GM12878 (cell line): ENCODE results near the gene SLC4A2. TPM values are rescaled to one million over a fixed set of nuclear protein-coding genes. Genes with fewer than 3 reads are reported as not detected.

Source experiments
- ATAC-seq: fragments of 200-7000 bp; cut with Tn5 transposase; 3 replicates; pipeline ENCODE4 v1.9.1; 2020; ENCODE audit warnings: mild to moderate bottlenecking, moderate library complexity
- BruUV-seq: library from RNA; stranded (reverse); fragments of 400-500 nt; replicated peaks from 2 replicates; lab custom pipeline; 2021; lab: Mats Ljungman, UMichigan
- CTCF ChIA-PET: fragments of 300-600 bp; sonication (Branson Sonifier 250); formaldehyde crosslinking; extraction: SDS; loops from one replicate; lab custom pipeline; 2021; ENCODE audit warnings: inconsistent platforms; lab: Yijun Ruan, JAX
- POLR2A ChIA-PET: fragments of 350-600 bp; formaldehyde crosslinking; extraction: SDS; loops from one replicate; lab custom pipeline; 2021; ENCODE audit warnings: inconsistent platforms; lab: Charles Lee
- RAD21 ChIA-PET: fragments of 300-600 bp; sonication (Branson Sonifier 250); formaldehyde crosslinking; loops from one replicate; lab custom pipeline; 2023; ENCODE audit warnings: antibody characterized with exemption; ENCODE audit not compliant: unreplicated experiment; lab: Charles Lee
- SMC1A ChIA-PET: fragments of 300-600 bp; sonication (Branson Sonifier 250); formaldehyde crosslinking; loops from one replicate; lab custom pipeline; 2023; ENCODE audit not compliant: unreplicated experiment, uncharacterized antibody; lab: Charles Lee
- DNase-seq: peaks from one replicate; pipeline ENCODE4 v3.0.0-alpha.2; 2011; ENCODE audit warnings: low read depth, low spot score
- FAIRE-seq: peaks from 3 replicates; lab custom pipeline; 2011; peaks lifted over from hg19 to GRCh38; lab: Jason Lieb, UNC
- H2AFZ ChIP-seq: 2 replicates; pipeline ENCODE4 v1.6.0; 2011; ENCODE audit warnings: low read depth, low read length, control low read depth; ENCODE audit not compliant: control insufficient read depth
- H3K27ac ChIP-seq: 2 replicates; pipeline ENCODE4 v1.5.1; 2011; ENCODE audit warnings: control low read depth; ENCODE audit not compliant: control insufficient read depth, insufficient read depth
- H3K27me3 ChIP-seq, 2 experiments: replicated peaks in 1 of 2; 2 replicates each; pipeline versions ENCODE4 v1.6.0 to v1.6.1; 2011; ENCODE audit warnings: low read length in 1 of 2; ENCODE audit not compliant: control insufficient read depth in 2 of 2, insufficient read depth in 2 of 2
- H3K36me3 ChIP-seq, 2 experiments: 2 replicates each; pipeline ENCODE4 v1.5.1; 2011; ENCODE audit warnings: low read length in 1 of 2; ENCODE audit not compliant: control insufficient read depth in 2 of 2, insufficient read depth in 2 of 2
- H3K4me1 ChIP-seq: 2 replicates; pipeline ENCODE4 v1.6.1; 2011; ENCODE audit warnings: mild to moderate bottlenecking, low read length, moderate library complexity, mixed read lengths; ENCODE audit not compliant: control insufficient read depth, insufficient read depth
- H3K4me2 ChIP-seq: 2 replicates; pipeline ENCODE4 v1.6.0; 2011; ENCODE audit warnings: control low read depth; ENCODE audit not compliant: control insufficient read depth, insufficient read depth
- H3K4me3 ChIP-seq: fragments of 200-600 bp; sonication (generic); 2 replicates; pipeline ENCODE4 v1.5.1; 2016
- H3K79me2 ChIP-seq: 2 replicates; pipeline ENCODE4 v1.6.0; 2011; ENCODE audit warnings: low read length; ENCODE audit not compliant: control insufficient read depth, insufficient read depth
- H3K9ac ChIP-seq: 2 replicates; pipeline ENCODE4 v1.8.0; 2011; ENCODE audit warnings: low read length, control low read depth, mixed read lengths; ENCODE audit not compliant: control insufficient read depth, insufficient read depth
- H3K9me3 ChIP-seq: replicated peaks from 3 replicates; pipeline ENCODE4 v1.5.1; 2011; ENCODE audit warnings: mild to moderate bottlenecking, low read length; ENCODE audit not compliant: control insufficient read depth, insufficient read depth
- H4K20me1 ChIP-seq: 2 replicates; pipeline ENCODE4 v1.6.0; 2011; ENCODE audit not compliant: control insufficient read depth, insufficient read depth
- BHLHE40 ChIP-seq, 2 experiments: fragments of 450-650 bp in 1 of 2; IDR thresholded peaks; 2 replicates each; pipeline ENCODE4 v1.6.1; 2011 to 2017; ENCODE audit warnings: low read depth in 2 of 2, borderline replicate concordance in 1 of 2, improper control_type of control experiment in 1 of 2, low read length in 1 of 2, mild to moderate bottlenecking in 1 of 2
- CREB1 ChIP-seq: IDR thresholded peaks from 2 replicates; pipeline ENCODE4 v1.6.1; 2012; ENCODE audit warnings: low read depth, mild to moderate bottlenecking, inconsistent platforms
- KLF5 ChIP-seq: fragments of 450-650 bp; IDR thresholded peaks from 2 replicates; pipeline ENCODE4 v1.6.1; 2014; ENCODE audit warnings: mild to moderate bottlenecking; ENCODE audit not compliant: partially characterized antibody
- MLLT1 ChIP-seq: fragments of 450-650 bp; IDR thresholded peaks from 2 replicates; pipeline ENCODE4 v1.6.1; 2016; ENCODE audit warnings: mild to moderate bottlenecking
- RELA ChIP-seq: fragments of 450-650 bp; IDR thresholded peaks from 2 replicates; pipeline ENCODE4 v1.8.0; 2014; ENCODE audit warnings: borderline replicate concordance; ENCODE audit not compliant: partially characterized antibody
- SMAD5 ChIP-seq: IDR thresholded peaks from 2 replicates; pipeline ENCODE4 v1.6.1; 2016; ENCODE audit warnings: antibody characterized with exemption, low read depth
- SPI1 ChIP-seq: IDR thresholded peaks from 2 replicates; pipeline ENCODE4 v1.6.1; 2011; ENCODE audit warnings: low read depth, mild to moderate bottlenecking, low read length, moderate library complexity, borderline replicate concordance; ENCODE audit not compliant: insufficient read depth
- WGBS: methylation state at CpG from one replicate; pipeline ENCODE4 v1.1.6; 2016; ENCODE audit warnings: low lambda C conversion rate; ENCODE audit not compliant: insufficient replicate concordance, insufficient coverage; ENCODE audit errors: missing lambda C conversion rate; 5-methylcytosine and 5-hydroxymethylcytosine counted together
- in situ Hi-C: fragments of 300-500 bp; cut with MboI; formaldehyde crosslinking; loops from 9 replicates; pipeline ENCODE4 v1.14.3; 2018; ENCODE audit warnings: mixed read lengths
- intact Hi-C: fragments of 100-400 bp; cut with micrococcal nuclease; formaldehyde crosslinking; loops from one replicate; pipeline ENCODE4 v1.14.2; 2022; ENCODE audit not compliant: unreplicated experiment
- polyA plus RNA-seq, 11 experiments: library from polyadenylated mRNA; depleted of rRNA in 4 of 11; unstranded in 6 of 11; stranded (reverse) in 5 of 11; fragments of >200 nt; fragmentation: Nextera tagmentation in 4 of 11; fragmentation: Illumina TruSeq in 1 of 11; extraction: Ambion mirVana in 4 of 11; extraction: Trizol in 1 of 11; gene quantifications; 1 replicate in 1 of 11; 2 replicates in 10 of 11; pipeline versions ENCODE4 v1.2.1 to v1.2.3, GENCODE V29; 2011 to 2016; ENCODE audit warnings: inconsistent platforms in 2 of 11, missing spikeins in 2 of 11, low read depth in 1 of 11
- total RNA-seq, 4 experiments: library from RNA; depleted of rRNA in 3 of 4; stranded (reverse); fragments of >200 nt in 3 of 4; fragmentation: Illumina TruSeq in 1 of 4; extraction: Trizol in 1 of 4; gene quantifications; 2 replicates each; pipeline versions ENCODE4 v1.2.1 to v1.2.3, GENCODE V29; 2013 to 2021

SLC4A2 gene
- total and polyA plus RNA-seq, 10 of the 15 experiments (the other 5 are each of a cell fraction or from before 2014, with no cell fraction given), result 2.7 to 78.6 (median 30.1) TPM

- ChIA-PET RAD21 (interaction anchor here (0.6 to 1.4 kb wide), 3 partner anchors 30 to 51 kb away, joined by 3 to 4 read pairs (median 3); no protein-coding TSS in a partner anchor), CTCF (interaction anchor here (0.8 to 1.8 kb wide), 8 partner anchors 26 to 273 kb away, joined by 3 to 8 read pairs (median 4); no protein-coding TSS in a partner anchor), SMC1A (interaction anchor here (0.7 kb wide), 1 partner anchor 25 kb away, joined by 3 read pairs; no protein-coding TSS in a partner anchor), POLR2A (interaction anchor here (0.7 kb wide), 1 partner anchor 25 kb away, joined by 3 read pairs; no protein-coding TSS in a partner anchor)
- Histone ChIP-seq H3K4me3 (peak overlapping the region; percentile 99), H3K4me1 (peaks cover 24% of the 10 kb centered on the region), H3K79me2 (peaks cover 21% of the 10 kb centered on the region), H3K4me2 (peak overlapping the region; percentile 96), H2AFZ (no peak overlapping the region; the same call in 1 of the 2 replicates), H4K20me1 (no peaks in the 10 kb centered on the region), H3K27ac (peak overlapping the region; percentile 52), H3K27me3 (no peaks in the 10 kb centered on the region), H3K9ac (peak overlapping the region; percentile 86), H3K36me3 (peaks cover 0 to 3% of the 10 kb centered on the region in 2 experiments; a peak in 3 of 4 replicates), H3K9me3 (no peaks in the 10 kb centered on the region)
- no TSS peak for BruUV-seq
- TF ChIP-seq SPI1 (no peak), KLF5 (no peak), SMAD5 (no peak), MLLT1 (peak; percentile 37), RELA (no peak), CREB1 (0 out of 2 replicates have a peak, but pooled peaks have one; percentile 3), BHLHE40 (IDR thresholded peaks at IDR 0.05; ENCODE audit: borderline replicate concordance in 1 of 2, low read depth in 2 of 2, low read length in 1 of 2) (no peak)
- WGBS, result under 1% methylated on average over 16 of the region's 17 CpGs
- DNase-seq (no peak), FAIRE-seq (no peak), ATAC-seq (no peak)
- intact Hi-C loops, result no loop called here
- in situ Hi-C loops, result no loop called here
These were observed 675 bp downstream of the SLC4A2 start for GRCh38 chr7:151060113-151060415.
